ENCODE results near the gene TLE2.

DNA sequence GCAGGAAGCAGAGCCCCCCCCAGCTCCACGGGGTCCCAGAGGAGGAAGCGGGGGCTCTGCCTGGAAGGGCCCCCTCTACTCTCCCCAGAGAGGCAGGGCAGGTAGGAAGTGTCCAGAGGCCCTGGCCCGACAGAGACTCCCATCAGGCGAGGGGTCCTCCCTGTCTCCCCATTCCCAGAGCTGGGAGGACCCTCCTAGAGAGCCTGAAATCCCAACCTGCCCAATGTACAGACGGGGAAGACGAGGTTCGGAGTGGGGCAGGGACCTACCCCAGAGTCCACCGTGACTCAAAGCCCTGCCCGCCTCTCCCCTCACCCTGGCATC is 1.1 kb downstream of the TLE2 start:
- TF ChIP-seq CEBPB (IDR thresholded peaks at IDR 0.05) (no peak), TAF1 (IDR thresholded peaks at IDR 0.05; ENCODE audit: low read depth) (no peak), NFIC (IDR thresholded peaks at IDR 0.05) (no peak), RAD21 (IDR thresholded peaks at IDR 0.05; ENCODE audit: low read depth) (no peak), EP300 (IDR thresholded peaks at IDR 0.05; ENCODE audit: borderline replicate concordance) (no peak), CREB1 (IDR thresholded peaks at IDR 0.05; ENCODE audit: low read depth) (no peak), EGR1 (IDR thresholded peaks at IDR 0.05) (no peak), FOXM1 (IDR thresholded peaks at IDR 0.05; ENCODE audit: borderline replicate concordance, low read depth) (no peak)
- TF ChIP-seq, protein P1, sequence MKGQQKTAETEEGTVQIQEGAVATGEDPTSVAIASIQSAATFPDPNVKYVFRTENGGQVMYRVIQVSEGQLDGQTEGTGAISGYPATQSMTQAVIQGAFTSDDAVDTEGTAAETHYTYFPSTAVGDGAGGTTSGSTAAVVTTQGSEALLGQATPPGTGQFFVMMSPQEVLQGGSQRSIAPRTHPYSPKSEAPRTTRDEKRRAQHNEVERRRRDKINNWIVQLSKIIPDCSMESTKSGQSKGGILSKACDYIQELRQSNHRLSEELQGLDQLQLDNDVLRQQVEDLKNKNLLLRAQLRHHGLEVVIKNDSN (IDR thresholded peaks at IDR 0.05): no peak
- TF ChIP-seq, protein P2, sequence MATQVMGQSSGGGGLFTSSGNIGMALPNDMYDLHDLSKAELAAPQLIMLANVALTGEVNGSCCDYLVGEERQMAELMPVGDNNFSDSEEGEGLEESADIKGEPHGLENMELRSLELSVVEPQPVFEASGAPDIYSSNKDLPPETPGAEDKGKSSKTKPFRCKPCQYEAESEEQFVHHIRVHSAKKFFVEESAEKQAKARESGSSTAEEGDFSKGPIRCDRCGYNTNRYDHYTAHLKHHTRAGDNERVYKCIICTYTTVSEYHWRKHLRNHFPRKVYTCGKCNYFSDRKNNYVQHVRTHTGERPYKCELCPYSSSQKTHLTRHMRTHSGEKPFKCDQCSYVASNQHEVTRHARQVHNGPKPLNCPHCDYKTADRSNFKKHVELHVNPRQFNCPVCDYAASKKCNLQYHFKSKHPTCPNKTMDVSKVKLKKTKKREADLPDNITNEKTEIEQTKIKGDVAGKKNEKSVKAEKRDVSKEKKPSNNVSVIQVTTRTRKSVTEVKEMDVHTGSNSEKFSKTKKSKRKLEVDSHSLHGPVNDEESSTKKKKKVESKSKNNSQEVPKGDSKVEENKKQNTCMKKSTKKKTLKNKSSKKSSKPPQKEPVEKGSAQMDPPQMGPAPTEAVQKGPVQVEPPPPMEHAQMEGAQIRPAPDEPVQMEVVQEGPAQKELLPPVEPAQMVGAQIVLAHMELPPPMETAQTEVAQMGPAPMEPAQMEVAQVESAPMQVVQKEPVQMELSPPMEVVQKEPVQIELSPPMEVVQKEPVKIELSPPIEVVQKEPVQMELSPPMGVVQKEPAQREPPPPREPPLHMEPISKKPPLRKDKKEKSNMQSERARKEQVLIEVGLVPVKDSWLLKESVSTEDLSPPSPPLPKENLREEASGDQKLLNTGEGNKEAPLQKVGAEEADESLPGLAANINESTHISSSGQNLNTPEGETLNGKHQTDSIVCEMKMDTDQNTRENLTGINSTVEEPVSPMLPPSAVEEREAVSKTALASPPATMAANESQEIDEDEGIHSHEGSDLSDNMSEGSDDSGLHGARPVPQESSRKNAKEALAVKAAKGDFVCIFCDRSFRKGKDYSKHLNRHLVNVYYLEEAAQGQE (IDR thresholded peaks at IDR 0.05; ENCODE audit: low read depth): no peak

All from Ishikawa (cell line).